22Rv1 (cell line): ENCODE measurements around the gene ACVRL1.

Experiments
- H3K27ac ChIP-seq: fragments of 450-650 bp; 2 replicates; pipeline ENCODE4 v1.5.1; 2017
- ZFX ChIP-seq: fragments of 450-650 bp; IDR thresholded peaks from 2 replicates; pipeline ENCODE4 v1.6.1; 2017; ENCODE audit warnings: antibody characterized with exemption, borderline replicate concordance
- TF ChIP-seq, protein P1 (sequence below): fragments of 450-650 bp; IDR thresholded peaks from 2 replicates; pipeline ENCODE4 v1.5.1; 2017; ENCODE audit warnings: mild to moderate bottlenecking

ACVRL1 gene

DNA sequence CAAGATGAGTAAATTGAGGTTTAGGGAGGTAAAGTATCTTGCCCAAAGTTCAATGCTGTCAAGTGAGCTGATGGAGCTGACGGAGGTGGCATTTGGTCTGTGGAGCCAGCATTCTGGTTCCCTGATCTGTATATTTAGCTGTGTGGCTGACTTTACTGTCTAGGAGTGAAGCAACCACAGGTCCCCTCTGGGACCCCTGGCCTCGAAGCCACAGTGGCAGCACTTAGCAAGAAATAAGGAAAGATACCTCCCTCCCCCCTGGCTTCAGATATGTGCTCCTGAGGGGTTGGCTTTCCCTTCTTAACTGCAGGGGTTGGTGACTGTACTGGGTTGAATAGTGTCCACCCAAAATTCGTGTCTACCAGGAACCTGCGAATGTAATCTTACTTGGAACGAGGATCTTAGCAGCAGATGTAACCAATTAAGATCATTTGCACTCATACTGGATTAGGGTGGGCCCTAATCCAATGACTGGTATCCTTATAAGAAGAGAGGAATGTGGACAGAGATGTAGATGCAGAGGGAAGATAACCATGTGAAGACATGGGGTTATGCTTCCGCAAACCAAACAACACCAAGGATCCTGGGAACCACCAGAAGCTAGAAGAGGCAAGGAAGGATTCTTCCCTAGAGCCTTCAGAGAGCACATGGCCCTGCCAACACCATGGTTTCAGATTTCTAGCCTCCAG, 42.2 kb downstream of the ACVRL1 start:
- TF ChIP-seq ZFX = no peak
- TF ChIP-seq, protein P1, sequence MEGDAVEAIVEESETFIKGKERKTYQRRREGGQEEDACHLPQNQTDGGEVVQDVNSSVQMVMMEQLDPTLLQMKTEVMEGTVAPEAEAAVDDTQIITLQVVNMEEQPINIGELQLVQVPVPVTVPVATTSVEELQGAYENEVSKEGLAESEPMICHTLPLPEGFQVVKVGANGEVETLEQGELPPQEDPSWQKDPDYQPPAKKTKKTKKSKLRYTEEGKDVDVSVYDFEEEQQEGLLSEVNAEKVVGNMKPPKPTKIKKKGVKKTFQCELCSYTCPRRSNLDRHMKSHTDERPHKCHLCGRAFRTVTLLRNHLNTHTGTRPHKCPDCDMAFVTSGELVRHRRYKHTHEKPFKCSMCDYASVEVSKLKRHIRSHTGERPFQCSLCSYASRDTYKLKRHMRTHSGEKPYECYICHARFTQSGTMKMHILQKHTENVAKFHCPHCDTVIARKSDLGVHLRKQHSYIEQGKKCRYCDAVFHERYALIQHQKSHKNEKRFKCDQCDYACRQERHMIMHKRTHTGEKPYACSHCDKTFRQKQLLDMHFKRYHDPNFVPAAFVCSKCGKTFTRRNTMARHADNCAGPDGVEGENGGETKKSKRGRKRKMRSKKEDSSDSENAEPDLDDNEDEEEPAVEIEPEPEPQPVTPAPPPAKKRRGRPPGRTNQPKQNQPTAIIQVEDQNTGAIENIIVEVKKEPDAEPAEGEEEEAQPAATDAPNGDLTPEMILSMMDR = no peak
- H3K27ac ChIP-seq = no peak overlapping the region

DNA sequence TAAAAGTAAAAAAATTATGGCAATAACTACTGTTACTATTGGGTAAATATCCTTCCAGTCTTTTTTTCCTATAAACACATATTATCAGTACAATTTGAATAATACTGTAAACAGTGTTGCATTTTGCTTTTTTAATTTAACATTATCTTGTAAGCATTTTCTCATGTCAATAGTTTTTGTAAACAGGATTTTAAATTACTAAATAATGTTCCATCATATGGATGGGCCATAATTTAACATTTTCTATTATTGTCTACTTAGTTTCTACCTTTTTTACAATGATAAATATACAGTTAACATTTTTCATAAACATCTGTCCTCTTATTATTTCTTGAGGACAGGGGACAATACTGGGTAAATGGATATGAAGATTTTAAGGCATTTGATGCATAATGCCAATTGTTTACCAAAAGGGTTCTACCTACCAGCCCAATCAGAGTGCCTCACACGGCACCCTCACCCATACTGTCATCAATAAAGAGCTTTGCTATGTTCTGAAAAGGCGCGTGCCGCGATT, 43.4 kb downstream of the ACVRL1 start:
- TF ChIP-seq, protein P1 = no peak
- no peak for TF ChIP-seq ZFX
- H3K27ac ChIP-seq = no peak overlapping the region

DNA sequence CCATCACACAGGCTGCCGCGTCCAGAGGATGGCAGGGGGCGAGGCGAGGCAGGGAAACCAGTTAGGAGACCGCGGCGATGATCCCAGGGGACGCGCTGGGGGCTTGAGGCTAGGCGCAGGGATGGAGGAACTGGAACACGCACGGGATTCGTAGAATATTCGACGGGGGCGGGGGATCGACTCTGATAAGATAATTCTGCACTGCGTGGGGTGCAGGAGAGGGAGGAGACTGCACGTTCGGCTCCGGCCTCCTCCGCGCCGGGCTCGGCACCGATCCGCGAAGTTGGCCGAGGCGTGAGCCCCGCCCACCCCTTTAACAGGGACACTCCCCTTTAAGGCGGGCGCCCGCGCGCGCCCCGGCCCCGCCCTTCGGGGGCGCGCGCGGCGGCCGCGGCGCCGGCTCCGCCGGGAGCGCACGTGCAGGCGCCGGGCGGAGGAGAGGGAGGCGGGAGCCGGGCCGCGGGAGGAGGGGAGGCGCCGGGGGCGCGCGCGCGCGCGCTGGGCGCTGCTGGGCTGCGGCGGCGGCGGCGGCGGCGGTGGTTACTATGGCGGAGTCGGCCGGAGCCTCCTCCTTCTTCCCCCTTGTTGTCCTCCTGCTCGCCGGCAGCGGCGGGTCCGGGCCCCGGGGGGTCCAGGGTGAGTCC, 44.0 kb downstream of the ACVRL1 start, which contains the start of gene ACVR1B:
ACVR1B (plus strand) TSS at position 501 of the 644 bp plus-strand sequence; CDS start at position 546, 45 bp downstream.
- TF ChIP-seq, protein P1 = no peak
- TF ChIP-seq ZFX = no peak
- peak within 1 kb of the TSS; percentile 59 for H3K27ac ChIP-seq

DNA sequence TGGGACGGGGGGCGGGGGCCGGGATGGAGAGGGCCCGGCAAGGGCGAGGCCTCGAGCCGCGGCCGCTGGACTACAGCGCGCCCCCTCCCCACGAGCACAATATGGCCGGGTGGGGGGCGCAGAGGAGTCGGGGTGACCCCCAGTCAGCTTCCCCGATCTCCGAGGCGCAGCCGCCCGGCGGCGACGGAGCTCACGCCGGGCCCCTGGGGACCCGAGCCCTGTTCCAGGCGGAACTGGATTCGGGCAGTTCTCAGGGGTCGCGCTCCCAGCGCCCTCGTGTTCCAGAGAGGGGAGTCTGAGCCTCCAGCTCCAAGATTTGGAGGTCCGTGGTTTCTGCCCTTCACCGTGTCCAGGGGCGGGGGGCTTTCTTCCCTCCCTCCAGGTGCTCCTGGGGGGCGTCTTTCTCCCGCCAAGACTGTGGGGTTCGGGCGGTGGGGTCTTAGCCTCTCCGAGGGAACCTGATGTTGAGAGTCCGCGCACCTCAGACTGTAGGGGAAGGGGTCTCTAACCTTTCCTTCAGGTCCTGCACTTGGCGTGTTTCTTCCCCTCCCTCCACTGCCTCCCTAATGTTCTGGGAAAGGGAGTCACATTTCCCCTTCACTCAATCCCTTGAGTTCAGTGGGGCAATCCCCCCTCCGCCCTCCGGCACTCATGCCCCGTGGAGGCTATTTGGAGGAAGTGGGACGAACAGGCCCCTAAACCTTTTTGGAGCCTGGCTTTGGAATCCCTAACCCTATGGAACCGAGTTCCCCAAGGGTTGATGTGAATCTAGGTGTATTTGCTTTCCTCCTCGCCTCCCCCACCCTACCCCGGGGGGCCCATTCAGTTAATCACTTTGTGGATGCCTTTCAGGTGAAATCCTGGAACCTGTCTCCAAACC, 44.8 kb downstream of the ACVRL1 start:
- peak overlapping the region; percentile 59 for H3K27ac ChIP-seq
- TF ChIP-seq, protein P1 = no peak
- no peak for TF ChIP-seq ZFX

DNA sequence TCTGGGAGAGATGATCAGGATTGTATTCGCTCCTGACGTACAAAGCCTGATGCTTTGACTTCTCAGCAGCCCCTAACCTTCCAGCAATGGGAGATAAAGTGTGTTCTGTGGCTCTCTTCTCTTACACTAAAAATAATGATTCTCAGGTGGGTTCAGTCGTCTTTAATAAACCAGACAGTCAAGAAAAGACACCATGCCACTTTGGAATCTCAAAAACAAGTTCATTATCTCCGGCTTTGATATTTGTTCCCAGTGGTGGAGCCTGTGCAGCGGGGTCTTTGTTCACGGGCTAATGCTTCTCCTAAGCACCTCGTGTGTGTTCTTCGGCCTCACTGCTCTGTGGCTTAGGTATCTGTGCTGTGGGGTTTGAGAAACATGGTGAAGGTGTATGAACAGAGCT, 45.8 kb downstream of the ACVRL1 start:
- TF ChIP-seq, protein P1 = no peak
- no peak for TF ChIP-seq ZFX
- H3K27ac ChIP-seq = peak overlapping the region; percentile 62

DNA sequence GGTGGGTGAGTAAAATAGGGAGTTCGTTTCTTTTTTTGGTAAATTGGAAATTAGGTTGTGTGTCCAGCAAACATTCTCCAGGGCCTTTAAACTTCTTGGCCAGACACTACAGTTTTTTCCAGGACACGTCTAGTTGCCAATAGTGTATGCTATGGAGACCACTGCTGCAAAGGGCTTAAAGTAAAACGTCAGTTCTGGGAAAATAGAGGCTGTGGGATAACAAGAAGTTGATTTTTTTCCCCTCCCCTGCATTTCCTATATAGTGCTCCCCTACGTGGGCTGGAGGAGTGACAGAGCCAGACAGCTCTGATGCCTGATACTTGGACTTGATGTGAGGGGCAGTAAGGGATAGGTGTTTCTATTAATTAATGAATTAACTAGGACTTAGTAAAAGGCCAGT, 46.6 kb downstream of the ACVRL1 start:
- H3K27ac ChIP-seq = peak overlapping the region; percentile 62
- TF ChIP-seq, protein P1 = no peak
- TF ChIP-seq ZFX = no peak
